ENCODE data around the gene IMMP2L.

The IMMP2L gene

GRCh38 chr7:111018447-111018846 lies 543.8 kb downstream of the IMMP2L start:
- no peaks in the 10 kb centered on the region for H3K79me2 ChIP-seq (ENCODE audit: insufficient read depth, low read length)
- no peaks in the 10 kb centered on the region for H3K9me2 ChIP-seq (replicated peaks; ENCODE audit: low read depth, low read length)
- no peaks in the 10 kb centered on the region for H3K36me3 ChIP-seq (ENCODE audit: insufficient read depth, low read length)
- no peak overlapping the region for H3K4me3 ChIP-seq (ENCODE audit: low read length, poor library complexity, severe bottlenecking)
- H4K20me1 ChIP-seq (ENCODE audit: insufficient read depth, low read length, poor library complexity, severe bottlenecking): no peaks in the 10 kb centered on the region
- H3K4me1 ChIP-seq (ENCODE audit: insufficient read depth, low read length, poor library complexity, severe bottlenecking): peaks cover 17% of the 10 kb centered on the region
- H3K4me2 ChIP-seq (ENCODE audit: low read depth, low read length, poor library complexity, severe bottlenecking): no peak overlapping the region
- H3F3A ChIP-seq (ENCODE audit: low read depth): no peaks in the 10 kb centered on the region
- TF ChIP-seq EZH2phosphoT487 (IDR thresholded peaks at IDR 0.05; ENCODE audit: borderline replicate concordance) (no peak), CTCF (conservative IDR thresholded peaks at IDR 0.05; ENCODE audit: low read length) (no peak)
- no peak overlapping the region for H3K9ac ChIP-seq (ENCODE audit: low read depth, low read length, poor library complexity, severe bottlenecking)
- no peak overlapping the region for H2AFZ ChIP-seq (ENCODE audit: low read length)
- no peaks in the 10 kb centered on the region for H3K9me3 ChIP-seq (ENCODE audit: insufficient read depth, low read depth, low read length)
- H3K27me3 ChIP-seq (ENCODE audit: insufficient read depth, low read length, poor library complexity, severe bottlenecking): no peaks in the 10 kb centered on the region

GRCh38 chr7:111014079-111014478 lies 548.2 kb downstream of the IMMP2L start:
- Histone ChIP-seq H3K36me3 (ENCODE audit: insufficient read depth, low read length) (no peaks in the 10 kb centered on the region), H3K4me3 (ENCODE audit: low read length, poor library complexity, severe bottlenecking) (peak overlapping the region; percentile 53), H3K4me1 (ENCODE audit: insufficient read depth, low read length, poor library complexity, severe bottlenecking) (peaks cover 27% of the 10 kb centered on the region), H3F3A (ENCODE audit: low read depth) (no peaks in the 10 kb centered on the region), H3K9me3 (ENCODE audit: insufficient read depth, low read depth, low read length) (no peaks in the 10 kb centered on the region), H3K27me3 (ENCODE audit: insufficient read depth, low read length, poor library complexity, severe bottlenecking) (no peaks in the 10 kb centered on the region), H3K9me2 (replicated peaks; ENCODE audit: low read depth, low read length) (no peaks in the 10 kb centered on the region), H4K20me1 (ENCODE audit: insufficient read depth, low read length, poor library complexity, severe bottlenecking) (no peaks in the 10 kb centered on the region), H3K4me2 (ENCODE audit: low read depth, low read length, poor library complexity, severe bottlenecking) (peak overlapping the region; percentile 59), H3K9ac (ENCODE audit: low read depth, low read length, poor library complexity, severe bottlenecking) (peak overlapping the region; percentile 50), H3K79me2 (ENCODE audit: insufficient read depth, low read length) (no peaks in the 10 kb centered on the region), H2AFZ (ENCODE audit: low read length) (peak overlapping the region; percentile 96; the same call in 1 of the 2 replicates)
- TF ChIP-seq CTCF (conservative IDR thresholded peaks at IDR 0.05; ENCODE audit: low read length): no peak
- no peak for TF ChIP-seq EZH2phosphoT487 (IDR thresholded peaks at IDR 0.05; ENCODE audit: borderline replicate concordance)

- TF ChIP-seq EZH2phosphoT487 (IDR thresholded peaks at IDR 0.05; ENCODE audit: borderline replicate concordance): no peak
- no peak for TF ChIP-seq CTCF (conservative IDR thresholded peaks at IDR 0.05; ENCODE audit: low read length)
- H3K79me2 ChIP-seq (ENCODE audit: insufficient read depth, low read length): no peaks in the 10 kb centered on the region
- peak overlapping the region; percentile 96 for H2AFZ ChIP-seq (ENCODE audit: low read length)
- H3K9me3 ChIP-seq (ENCODE audit: insufficient read depth, low read depth, low read length): no peaks in the 10 kb centered on the region
- H3K9ac ChIP-seq (ENCODE audit: low read depth, low read length, poor library complexity, severe bottlenecking): peak overlapping the region; percentile 50
- H3K4me3 ChIP-seq (ENCODE audit: low read length, poor library complexity, severe bottlenecking): peak overlapping the region; percentile 53
- H3K9me2 ChIP-seq (replicated peaks; ENCODE audit: low read depth, low read length): no peaks in the 10 kb centered on the region
- no peaks in the 10 kb centered on the region for H3K27me3 ChIP-seq (ENCODE audit: insufficient read depth, low read length, poor library complexity, severe bottlenecking)
- no peaks in the 10 kb centered on the region for H4K20me1 ChIP-seq (ENCODE audit: insufficient read depth, low read length, poor library complexity, severe bottlenecking)
- H3K4me1 ChIP-seq (ENCODE audit: insufficient read depth, low read length, poor library complexity, severe bottlenecking): peaks cover 24% of the 10 kb centered on the region
- peak overlapping the region; percentile 59 for H3K4me2 ChIP-seq (ENCODE audit: low read depth, low read length, poor library complexity, severe bottlenecking)
- H3F3A ChIP-seq (ENCODE audit: low read depth): no peaks in the 10 kb centered on the region
- H3K36me3 ChIP-seq (ENCODE audit: insufficient read depth, low read length): no peaks in the 10 kb centered on the region
These were observed 549.3 kb downstream of the IMMP2L start for GRCh38 chr7:111012799-111013675.

Measured in Loucy (cell line).